Measurements from ENCODE around the gene KIAA1671. TPM values are rescaled to one million over a fixed set of nuclear protein-coding genes. Genes with fewer than 3 reads are reported as not detected.

KIAA1671 gene
- total RNA-seq, 1 experiment from 2014 or later, result 12.8 TPM

DNA sequence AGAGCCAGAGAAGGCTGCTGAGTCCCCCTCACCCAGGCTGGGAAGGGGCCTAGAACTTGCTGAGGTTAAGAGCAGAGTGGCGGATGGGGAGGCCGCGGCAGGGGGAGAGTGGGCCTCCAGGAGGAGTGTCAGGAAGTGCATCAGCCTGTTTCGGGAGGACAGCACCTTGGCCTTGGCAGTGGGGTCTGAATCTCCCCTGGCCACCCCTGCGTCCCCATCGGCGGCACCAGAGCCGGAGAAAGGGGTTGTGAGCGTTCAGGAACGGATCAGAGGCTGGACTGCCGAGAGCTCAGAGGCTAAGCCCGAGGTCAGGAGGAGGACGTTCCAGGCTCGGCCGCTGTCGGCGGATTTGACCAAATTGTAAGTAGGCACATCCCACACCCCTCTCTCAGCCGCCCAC, 76.7 kb downstream of the KIAA1671 start:
- TF ChIP-seq, protein P1, sequence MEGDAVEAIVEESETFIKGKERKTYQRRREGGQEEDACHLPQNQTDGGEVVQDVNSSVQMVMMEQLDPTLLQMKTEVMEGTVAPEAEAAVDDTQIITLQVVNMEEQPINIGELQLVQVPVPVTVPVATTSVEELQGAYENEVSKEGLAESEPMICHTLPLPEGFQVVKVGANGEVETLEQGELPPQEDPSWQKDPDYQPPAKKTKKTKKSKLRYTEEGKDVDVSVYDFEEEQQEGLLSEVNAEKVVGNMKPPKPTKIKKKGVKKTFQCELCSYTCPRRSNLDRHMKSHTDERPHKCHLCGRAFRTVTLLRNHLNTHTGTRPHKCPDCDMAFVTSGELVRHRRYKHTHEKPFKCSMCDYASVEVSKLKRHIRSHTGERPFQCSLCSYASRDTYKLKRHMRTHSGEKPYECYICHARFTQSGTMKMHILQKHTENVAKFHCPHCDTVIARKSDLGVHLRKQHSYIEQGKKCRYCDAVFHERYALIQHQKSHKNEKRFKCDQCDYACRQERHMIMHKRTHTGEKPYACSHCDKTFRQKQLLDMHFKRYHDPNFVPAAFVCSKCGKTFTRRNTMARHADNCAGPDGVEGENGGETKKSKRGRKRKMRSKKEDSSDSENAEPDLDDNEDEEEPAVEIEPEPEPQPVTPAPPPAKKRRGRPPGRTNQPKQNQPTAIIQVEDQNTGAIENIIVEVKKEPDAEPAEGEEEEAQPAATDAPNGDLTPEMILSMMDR (conservative IDR thresholded peaks at IDR 0.05; ENCODE audit: low read depth, low read length), result no peak
- TF ChIP-seq EZH2 (IDR thresholded peaks at IDR 0.05; ENCODE audit: borderline replicate concordance, low read depth, low read length, poor library complexity, severe bottlenecking), result no peak
- ChIA-PET CTCF (no interaction called here), POLR2A (ENCODE audit: low non-redundant PET) (no interaction called here)
- DNase-seq (ENCODE audit: low spot score), result no peak
- Histone ChIP-seq H3K9me3 (ENCODE audit: low read depth, low read length, poor library complexity, severe bottlenecking) (no peaks in the 10 kb centered on the region), H3K27me3 (replicated peaks; ENCODE audit: insufficient read depth, low read depth, low read length, poor library complexity) (no peaks in the 10 kb centered on the region), H3K27ac (ENCODE audit: low read depth, low read length, poor library complexity, severe bottlenecking) (no peak overlapping the region), H3K4me1 (ENCODE audit: insufficient read depth, low read length, poor library complexity, severe bottlenecking) (no peaks in the 10 kb centered on the region), H3K4me3 (ENCODE audit: low read depth, low read length, poor library complexity, severe bottlenecking) (no peak overlapping the region), H3K36me3 (ENCODE audit: insufficient read depth, low read length, poor library complexity, severe bottlenecking) (no peaks in the 10 kb centered on the region)
- intact Hi-C loops (cut with micrococcal nuclease; ENCODE audit: unreplicated experiment), result no loop called here
- no TSS peak for BruUV-seq (replicated peaks)

DNA sequence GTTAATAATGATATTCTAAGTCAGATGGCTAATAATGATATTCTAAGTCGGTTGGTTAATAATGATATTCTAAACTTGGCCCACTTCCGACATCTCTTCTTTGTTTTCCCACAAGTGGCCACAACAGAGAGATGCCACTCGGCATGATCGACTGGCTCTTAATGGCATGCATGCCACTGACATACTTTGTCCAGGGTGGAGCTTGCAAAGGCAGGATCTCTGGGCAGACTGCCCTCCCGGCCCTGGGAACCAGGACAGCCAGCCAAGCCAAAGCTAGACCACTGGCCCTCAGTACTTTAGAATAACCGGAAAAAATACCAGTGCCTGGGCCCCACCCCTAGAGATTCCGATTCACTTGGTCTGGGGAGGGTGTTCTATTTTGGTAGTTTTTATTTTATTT, 78.1 kb downstream of the KIAA1671 start:
- POLR2A ChIA-PET (ENCODE audit: low non-redundant PET), result no interaction called here

DNA sequence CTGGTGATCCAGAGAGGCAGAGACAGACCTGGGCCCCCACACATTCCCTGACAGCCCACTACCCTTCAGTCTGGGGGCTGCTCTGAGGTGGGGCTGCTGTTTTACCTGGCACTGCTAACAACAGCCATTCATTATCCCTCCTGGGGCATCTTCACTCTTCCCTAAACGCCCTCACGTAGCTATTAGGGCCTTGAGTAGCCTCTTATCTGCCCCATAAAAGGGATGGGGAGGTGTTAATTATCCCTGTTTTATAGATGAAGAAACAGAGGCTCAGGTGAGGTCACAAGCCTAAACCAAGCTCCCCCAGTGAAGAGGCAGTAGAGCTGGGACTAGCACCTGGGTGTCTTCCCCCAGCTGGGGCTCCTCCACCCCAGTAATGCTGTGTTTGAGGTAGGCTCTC, 79.5 kb downstream of the KIAA1671 start:
- no TSS peak for BruUV-seq (replicated peaks)
- CTCF ChIA-PET, result no interaction called here
- H3K9me3 ChIP-seq (ENCODE audit: low read depth, low read length, poor library complexity, severe bottlenecking), result no peaks in the 10 kb centered on the region

More for the DNA sequence above, 78.1 kb downstream of the KIAA1671 start:
- CTCF ChIA-PET, result no interaction called here
- no peak overlapping the region for H3K4me3 ChIP-seq (ENCODE audit: low read depth, low read length, poor library complexity, severe bottlenecking)
- H3K4me1 ChIP-seq (ENCODE audit: insufficient read depth, low read length, poor library complexity, severe bottlenecking), result no peaks in the 10 kb centered on the region
- no TSS peak for BruUV-seq (replicated peaks)
- H3K9me3 ChIP-seq (ENCODE audit: low read depth, low read length, poor library complexity, severe bottlenecking), result no peaks in the 10 kb centered on the region
- TF ChIP-seq, protein P1 (conservative IDR thresholded peaks at IDR 0.05; ENCODE audit: low read depth, low read length), result no peak
- no peak for TF ChIP-seq EZH2 (IDR thresholded peaks at IDR 0.05; ENCODE audit: borderline replicate concordance, low read depth, low read length, poor library complexity, severe bottlenecking)
- H3K27me3 ChIP-seq (replicated peaks; ENCODE audit: insufficient read depth, low read depth, low read length, poor library complexity), result no peaks in the 10 kb centered on the region
- H3K36me3 ChIP-seq (ENCODE audit: insufficient read depth, low read length, poor library complexity, severe bottlenecking), result no peaks in the 10 kb centered on the region
- DNase-seq (ENCODE audit: low spot score), result no peak
- intact Hi-C loops (cut with micrococcal nuclease; ENCODE audit: unreplicated experiment), result no loop called here
- no peak overlapping the region for H3K27ac ChIP-seq (ENCODE audit: low read depth, low read length, poor library complexity, severe bottlenecking)

More for the DNA sequence above, 79.5 kb downstream of the KIAA1671 start:
- DNase-seq (ENCODE audit: low spot score), result no peak
- H3K4me3 ChIP-seq (ENCODE audit: low read depth, low read length, poor library complexity, severe bottlenecking), result no peak overlapping the region
- no peaks in the 10 kb centered on the region for H3K27me3 ChIP-seq (replicated peaks; ENCODE audit: insufficient read depth, low read depth, low read length, poor library complexity)
- TF ChIP-seq, protein P1 (conservative IDR thresholded peaks at IDR 0.05; ENCODE audit: low read depth, low read length), result no peak
- no peak for TF ChIP-seq EZH2 (IDR thresholded peaks at IDR 0.05; ENCODE audit: borderline replicate concordance, low read depth, low read length, poor library complexity, severe bottlenecking)
- H3K4me1 ChIP-seq (ENCODE audit: insufficient read depth, low read length, poor library complexity, severe bottlenecking), result no peaks in the 10 kb centered on the region
- intact Hi-C loops (cut with micrococcal nuclease; ENCODE audit: unreplicated experiment), result no loop called here
- no peak overlapping the region for H3K27ac ChIP-seq (ENCODE audit: low read depth, low read length, poor library complexity, severe bottlenecking)
- POLR2A ChIA-PET (ENCODE audit: low non-redundant PET), result no interaction called here
- H3K36me3 ChIP-seq (ENCODE audit: insufficient read depth, low read length, poor library complexity, severe bottlenecking), result no peaks in the 10 kb centered on the region

All from A673 (cell line).